Measurements from ENCODE around the gene MEGF8.

The MEGF8 gene

DNA sequence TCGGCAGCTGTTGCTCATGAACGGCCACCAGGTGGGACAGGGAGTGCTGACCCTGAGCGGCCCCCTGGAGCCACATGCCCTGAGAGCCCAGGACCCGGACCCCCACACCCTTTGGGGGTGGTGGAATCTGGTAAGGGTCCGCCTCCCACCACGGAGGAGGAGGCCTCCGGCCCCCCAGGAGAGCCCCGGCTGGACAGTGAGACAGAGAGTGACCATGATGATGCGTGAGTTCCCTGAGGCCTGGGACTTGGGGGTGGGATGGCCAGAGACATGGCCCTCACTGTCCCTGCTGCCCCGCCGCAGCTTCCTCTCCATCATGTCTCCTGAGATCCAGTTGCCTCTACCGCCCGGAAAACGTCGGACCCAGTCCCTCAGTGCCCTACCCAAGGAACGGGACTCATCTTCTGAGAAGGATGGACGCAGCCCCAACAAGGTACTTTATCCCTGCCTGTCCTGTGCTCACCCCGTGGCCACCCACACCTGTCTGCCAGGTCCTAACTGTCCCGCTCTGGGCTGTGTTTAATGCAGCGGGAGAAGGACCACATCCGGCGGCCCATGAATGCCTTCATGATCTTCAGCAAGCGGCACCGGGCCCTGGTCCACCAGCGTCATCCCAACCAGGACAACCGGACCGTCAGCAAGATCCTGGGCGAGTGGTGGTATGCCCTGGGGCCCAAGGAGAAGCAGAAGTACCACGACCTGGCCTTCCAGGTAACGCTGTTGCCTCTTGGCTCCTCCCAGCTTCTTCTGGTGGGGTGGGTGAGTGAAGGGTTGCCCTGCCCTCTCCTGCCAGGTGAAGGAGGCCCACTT, 38.2 kb upstream of the MEGF8 start:
- DNase-seq, result no peak

DNA sequence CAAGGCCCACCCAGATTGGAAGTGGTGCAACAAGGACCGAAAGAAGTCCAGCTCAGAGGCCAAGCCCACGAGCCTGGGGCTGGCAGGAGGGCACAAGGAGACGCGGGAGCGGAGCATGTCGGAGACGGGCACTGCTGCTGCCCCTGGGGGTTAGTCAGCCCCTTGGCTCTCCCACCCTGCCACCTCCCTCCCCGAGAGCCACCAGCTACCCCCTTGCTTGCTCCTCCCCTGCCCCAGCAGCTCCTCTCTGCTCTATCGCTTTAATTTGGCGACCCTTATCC, 37.7 kb upstream of the MEGF8 start:
- DNase-seq, result no peak

DNA sequence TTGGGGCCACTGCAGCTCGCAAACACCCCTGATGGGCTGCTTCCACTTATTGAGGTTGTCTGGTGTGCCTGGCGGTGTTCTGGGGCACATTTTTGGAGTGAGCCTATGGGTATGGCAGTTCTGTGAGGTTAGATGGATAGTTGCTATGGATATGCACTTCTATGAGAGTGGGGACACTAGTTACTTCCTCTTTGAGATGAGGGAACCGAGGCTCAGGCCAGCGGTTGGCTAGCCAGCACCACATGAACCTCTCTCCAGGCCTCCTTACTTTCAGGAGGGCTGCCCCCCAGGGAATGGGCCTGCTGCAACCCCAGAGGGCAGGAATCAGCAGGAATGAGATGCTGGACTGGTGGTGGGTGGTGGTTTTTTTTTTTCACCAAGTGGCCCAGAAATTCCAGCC, 37.0 kb upstream of the MEGF8 start:
- DNase-seq, result no peak

DNA sequence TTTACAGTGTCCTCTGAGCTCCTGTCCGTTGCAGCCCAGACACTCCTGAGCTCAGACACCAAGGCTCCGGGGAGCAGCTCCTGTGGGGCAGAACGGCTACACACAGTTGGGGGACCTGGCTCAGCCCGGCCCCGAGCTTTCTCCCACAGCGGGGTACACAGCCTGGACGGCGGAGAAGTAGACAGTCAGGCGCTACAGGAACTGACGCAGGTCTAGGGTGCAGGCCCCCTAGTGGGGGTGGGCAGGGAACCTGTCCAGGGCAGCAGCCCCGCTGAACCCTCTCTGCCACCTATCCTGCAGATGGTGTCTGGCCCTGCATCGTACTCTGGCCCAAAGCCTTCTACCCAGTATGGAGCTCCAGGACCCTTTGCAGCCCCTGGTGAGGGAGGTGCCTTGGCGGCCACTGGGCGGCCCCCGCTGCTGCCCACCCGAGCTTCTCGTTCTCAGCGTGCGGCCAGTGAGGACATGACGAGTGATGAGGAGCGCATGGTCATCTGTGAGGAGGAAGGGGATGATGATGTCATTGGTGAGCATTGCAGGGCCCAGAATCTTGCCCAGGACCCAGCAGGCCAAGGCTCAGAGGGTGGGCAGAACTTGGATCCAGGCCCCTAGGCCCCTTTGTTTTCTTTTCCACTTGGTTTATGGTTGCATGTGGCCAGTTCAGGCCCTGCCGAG, 36.4 kb upstream of the MEGF8 start:
- DNase-seq, result no peak

DNA sequence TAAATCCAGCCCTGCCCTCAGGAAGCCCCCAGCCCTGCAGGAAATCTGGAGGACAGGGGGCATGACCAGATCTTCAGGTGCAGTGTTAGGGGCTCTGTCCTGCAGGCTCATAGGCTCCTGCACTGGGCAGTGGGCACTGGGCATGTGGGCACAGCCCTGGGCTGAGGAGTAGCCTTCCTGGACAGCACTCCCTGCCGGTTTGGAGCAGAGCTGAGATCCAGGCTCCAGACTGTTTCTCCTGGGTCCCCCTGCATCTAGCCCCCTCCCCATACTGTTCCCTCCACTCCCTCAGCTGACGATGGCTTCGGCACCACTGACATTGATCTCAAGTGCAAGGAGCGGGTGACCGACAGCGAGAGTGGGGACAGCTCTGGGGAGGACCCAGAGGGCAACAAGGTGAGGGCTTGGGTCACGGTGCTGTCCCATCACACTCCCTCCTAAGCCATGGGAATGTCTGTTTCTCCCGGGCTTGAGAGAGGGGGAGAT, 35.8 kb upstream of the MEGF8 start:
- no peak for DNase-seq

DNA sequence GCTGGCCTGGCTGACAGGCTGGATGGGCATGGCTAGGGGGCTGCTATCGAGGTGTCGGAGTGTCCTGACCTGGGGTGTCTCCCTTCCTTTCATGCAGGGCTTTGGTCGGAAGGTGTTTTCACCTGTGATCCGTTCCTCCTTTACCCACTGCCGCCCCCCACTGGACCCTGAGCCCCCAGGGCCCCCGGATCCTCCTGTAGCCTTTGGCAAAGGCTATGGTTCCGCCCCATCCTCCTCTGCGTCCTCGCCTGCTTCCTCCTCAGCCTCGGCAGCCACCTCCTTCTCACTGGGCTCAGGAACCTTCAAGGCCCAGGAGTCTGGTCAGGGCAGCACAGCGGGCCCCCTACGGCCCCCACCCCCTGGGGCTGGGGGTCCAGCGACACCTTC, 35.3 kb upstream of the MEGF8 start:
- no peak for DNase-seq

DNA sequence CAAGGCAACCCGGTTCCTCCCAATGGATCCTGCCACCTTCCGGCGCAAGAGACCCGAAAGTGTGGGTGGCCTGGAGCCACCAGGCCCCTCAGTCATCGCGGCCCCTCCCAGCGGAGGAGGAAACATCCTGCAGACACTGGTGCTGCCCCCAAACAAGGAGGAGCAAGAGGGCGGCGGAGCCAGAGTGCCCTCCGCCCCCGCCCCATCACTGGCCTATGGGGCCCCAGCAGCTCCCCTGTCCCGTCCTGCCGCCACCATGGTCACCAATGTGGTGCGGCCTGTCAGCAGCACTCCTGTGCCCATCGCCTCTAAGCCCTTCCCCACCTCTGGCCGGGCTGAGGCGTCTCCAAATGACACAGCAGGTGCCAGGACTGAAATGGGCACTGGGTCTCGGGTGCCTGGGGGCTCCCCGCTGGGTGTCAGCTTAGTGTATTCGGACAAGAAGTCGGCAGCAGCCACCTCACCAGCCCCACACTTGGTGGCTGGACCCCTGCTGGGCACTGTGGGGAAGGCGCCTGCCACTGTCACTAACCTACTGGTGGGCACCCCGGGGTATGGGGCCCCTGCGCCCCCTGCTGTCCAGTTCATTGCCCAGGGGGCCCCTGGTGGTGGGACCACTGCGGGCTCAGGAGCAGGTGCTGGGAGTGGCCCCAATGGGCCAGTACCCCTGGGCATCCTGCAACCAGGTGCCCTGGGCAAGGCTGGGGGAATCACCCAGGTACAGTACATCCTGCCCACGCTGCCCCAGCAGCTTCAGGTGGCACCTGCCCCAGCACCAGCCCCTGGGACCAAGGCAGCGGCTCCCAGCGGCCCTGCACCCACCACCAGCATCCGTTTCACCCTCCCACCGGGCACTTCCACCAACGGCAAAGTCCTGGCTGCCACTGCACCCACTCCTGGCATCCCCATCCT, 34.7 kb upstream of the MEGF8 start:
- peak in 1 of 2 donors; percentile 74 for DNase-seq

DNA sequence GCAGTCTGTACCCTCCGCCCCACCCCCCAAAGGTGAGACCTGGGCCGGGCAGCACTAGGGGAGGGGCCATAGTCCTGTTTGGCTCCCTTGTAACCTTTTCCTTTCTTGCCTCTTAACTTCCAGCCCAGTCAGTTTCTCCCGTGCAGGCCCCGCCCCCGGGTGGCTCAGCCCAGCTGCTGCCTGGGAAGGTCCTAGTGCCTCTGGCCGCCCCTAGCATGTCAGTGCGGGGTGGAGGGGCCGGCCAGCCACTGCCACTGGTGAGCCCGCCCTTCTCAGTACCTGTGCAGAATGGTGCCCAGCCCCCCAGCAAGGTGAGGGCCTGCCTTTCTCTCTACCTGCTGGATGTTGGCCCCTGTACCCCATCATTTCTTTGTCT, 34.0 kb upstream of the MEGF8 start:
- DNase-seq, result no peak

DNA sequence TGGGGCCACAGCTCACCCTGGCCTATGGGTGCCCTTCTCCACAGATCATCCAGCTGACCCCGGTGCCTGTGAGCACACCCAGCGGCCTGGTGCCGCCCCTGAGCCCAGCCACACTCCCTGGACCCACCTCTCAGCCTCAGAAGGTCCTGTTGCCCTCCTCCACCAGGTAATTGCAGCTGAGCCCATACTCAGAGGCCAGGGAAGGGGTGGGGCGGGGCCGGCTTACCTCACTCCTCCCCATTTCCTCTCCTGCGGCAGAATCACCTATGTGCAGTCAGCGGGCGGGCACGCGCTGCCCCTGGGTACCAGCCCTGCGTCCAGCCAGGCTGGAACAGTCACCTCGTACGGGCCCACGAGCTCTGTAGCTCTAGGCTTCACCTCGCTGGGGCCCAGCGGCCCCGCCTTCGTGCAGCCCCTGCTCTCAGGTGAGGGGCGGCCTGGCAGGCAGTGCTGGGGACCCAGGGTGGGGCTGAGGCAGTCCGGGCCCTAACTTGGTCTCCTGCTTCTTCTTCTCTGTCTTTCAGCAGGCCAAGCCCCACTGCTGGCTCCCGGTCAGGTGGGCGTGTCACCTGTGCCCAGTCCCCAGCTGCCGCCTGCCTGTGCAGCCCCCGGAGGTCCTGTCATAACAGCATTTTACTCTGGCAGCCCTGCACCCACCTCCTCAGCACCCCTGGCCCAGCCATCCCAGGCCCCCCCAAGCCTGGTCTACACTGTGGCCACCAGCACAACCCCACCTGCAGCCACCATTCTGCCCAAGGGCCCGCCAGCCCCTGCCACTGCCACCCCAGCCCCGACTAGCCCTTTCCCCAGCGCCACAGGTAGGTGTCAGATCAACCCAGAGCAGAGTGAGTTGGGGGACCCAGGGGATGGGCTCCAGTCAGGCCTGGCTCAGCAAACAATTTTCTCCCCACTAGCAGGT, 33.1 kb upstream of the MEGF8 start:
- DNase-seq, result no peak

DNA sequence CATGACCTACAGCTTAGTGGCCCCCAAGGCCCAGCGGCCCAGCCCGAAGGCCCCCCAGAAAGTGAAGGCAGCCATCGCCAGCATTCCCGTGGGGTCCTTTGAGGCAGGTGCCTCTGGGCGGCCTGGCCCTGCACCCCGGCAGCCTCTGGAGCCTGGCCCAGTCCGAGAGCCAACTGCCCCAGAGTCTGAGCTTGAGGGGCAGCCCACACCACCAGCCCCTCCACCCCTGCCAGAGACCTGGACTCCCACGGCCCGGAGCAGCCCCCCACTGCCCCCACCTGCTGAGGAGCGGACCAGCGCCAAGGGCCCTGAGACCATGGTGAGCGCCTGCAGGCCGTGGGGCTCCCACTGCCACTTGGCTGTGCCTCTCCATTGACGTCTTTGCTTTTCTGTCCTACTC, 32.5 kb upstream of the MEGF8 start:
- DNase-seq, result no peak

DNA sequence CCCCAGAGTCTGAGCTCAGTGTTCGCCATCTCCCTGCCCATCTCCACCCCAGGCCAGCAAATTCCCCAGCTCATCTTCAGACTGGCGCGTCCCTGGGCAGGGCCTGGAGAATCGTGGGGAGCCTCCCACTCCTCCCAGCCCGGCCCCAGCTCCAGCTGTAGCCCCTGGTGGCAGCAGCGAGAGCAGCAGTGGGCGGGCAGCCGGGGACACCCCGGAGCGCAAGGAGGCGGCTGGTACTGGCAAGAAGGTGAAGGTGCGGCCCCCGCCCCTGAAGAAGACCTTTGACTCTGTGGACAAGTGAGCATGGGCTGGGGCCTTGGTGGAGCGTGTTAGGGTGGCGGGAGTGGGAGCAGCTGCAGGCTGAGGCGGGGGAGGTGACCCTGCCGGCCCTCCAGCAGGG, 31.9 kb upstream of the MEGF8 start:
- no peak for DNase-seq

DNA sequence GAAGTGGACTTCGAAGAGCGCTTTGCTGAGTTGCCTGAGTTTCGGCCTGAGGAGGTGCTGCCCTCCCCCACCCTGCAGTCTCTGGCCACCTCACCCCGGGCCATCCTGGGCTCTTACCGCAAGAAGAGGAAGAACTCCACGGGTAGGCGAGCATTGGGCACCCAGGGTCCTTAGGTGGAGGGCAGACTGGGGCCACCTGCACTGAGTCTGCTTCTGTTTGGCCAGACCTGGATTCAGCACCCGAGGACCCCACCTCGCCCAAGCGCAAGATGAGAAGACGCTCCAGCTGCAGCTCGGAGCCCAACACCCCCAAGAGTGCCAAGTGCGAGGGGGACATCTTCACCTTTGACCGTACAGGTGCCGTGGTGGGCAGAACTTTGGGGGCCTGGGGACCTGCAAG, 31.5 kb upstream of the MEGF8 start:
- DNase-seq, result no peak

DNA sequence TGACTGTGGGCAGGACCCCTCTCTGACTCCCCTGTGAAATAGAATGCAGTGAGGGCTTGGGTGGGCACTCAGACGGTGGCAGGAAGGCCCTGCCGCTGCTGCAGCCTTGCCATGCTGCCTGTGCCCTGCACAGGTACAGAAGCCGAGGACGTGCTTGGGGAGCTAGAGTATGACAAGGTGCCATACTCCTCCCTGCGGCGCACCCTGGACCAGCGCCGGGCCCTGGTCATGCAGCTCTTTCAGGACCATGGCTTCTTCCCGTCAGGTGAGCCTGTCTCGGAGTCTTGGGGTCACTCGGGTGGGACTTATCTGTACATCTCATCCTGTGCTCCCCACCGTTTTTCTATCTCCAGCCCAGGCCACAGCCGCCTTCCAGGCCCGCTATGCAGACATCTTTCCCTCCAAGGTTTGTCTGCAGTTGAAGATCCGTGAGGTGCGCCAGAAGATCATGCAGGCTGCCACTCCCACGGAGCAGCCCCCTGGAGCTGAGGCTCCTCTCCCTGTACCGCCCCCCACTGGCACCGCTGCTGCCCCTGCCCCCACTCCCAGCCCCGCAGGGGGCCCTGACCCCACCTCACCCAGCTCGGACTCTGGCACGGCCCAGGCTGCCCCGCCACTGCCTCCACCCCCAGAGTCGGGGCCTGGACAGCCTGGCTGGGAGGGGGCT, 30.8 kb upstream of the MEGF8 start:
- DNase-seq, result no peak

DNA sequence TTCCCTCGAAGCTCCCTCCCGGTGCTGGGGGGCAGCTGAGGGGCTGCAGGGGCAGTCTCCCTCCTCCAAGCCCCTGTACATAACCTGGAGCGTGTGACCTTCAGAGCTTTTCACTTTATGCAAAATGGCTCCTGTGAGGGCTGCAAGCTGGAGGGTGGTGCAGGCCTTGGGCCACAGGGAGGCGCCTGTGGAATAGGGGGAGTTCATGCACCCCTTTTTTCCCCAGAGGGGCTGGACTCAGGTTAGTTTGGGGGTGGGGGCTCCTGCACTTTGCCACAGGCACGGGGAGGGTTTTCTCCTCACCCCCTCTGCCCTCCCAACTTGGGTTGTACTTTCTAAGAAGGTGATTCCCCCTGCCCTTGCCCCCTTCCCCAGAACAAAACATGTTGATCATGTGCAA, 30.1 kb upstream of the MEGF8 start:
- no peak for DNase-seq

DNA sequence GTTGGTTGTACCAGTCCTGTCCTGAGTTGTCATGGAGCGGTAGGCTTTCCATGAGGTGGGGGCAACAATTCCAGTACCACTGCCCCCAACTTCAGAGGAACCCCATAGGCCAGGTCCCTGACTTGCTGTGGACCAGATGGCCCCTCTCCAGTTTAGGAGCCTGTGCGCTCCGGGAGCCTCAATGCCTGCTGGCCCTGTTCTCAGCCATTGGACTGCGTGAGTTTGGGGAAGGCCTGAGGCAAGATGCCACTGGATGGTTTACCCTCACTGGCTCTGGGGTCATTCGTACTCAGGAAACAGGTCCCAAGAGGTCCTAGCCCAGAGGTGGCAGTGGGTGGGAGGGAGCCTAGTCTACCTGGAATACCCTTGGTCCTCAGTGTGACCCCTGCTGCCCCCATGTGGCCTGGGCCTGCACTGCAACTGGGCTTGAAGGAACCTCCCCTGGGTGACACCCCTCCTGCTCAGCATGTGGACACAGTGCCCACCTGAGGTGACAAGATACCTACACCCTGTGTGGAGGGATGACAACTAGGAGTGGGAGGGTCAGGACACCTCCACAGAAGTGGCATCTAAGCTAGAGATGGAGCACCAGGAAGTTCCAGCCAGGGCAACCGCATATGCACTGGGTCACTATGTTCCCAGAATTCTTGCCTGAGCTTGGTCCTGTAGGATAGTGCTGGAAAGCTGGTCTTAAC, 29.5 kb upstream of the MEGF8 start:
- DNase-seq, result peak; percentile 44 to 45

DNA sequence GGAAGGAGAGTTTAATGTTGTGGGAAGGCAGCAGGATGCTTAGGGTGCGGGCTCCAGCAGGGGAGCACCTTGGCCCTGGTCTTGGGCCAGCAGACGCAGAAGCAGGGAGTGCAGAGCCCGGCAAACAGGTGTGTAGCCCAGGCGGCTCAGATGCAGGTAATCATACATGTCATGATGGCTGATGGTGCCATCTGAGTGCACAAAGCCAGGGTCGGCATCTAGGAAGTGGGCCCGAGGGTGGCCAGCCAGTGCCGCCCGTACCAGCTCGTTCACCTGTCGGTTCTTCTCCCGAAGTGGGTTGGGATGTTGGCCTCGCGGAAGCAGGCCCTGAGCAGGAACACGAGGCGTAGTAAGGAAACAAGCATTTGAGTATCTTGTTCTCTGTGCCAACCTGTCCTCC, 28.4 kb upstream of the MEGF8 start:
- no peak for DNase-seq

DNA sequence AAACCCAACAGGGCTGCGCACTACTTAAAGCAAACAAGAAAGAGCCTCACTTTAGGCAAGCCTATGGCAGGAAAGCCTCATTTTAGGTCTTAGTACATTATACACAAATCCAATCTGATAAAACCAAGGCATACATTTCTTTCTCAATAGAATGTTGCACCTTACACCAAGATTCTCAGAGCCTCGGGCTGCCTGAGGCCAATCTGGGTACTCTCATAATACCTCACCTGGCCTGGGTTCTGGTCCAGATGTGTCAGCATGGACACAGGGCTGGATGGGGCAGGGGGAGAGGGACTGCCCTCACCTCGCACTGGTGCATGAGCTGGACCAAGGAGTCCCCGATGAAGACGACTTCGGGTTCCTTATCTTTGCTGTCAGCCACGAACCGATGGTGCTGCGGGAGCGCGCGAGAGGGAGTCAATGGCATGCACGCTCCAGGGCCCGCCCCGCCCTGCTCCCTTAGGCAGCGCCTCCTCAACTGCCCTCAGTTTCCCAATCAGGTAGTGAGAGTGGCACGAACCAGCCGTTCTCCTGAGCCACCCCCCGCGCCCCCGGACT, 23.7 kb upstream of the MEGF8 start, which contains the start of gene PRR19:
Gene PRR19 (plus strand): TSS at position 487 of the 558 bp plus-strand sequence. CDS start 7,453 bp downstream, outside the sequence.
- no peak for DNase-seq

DNA sequence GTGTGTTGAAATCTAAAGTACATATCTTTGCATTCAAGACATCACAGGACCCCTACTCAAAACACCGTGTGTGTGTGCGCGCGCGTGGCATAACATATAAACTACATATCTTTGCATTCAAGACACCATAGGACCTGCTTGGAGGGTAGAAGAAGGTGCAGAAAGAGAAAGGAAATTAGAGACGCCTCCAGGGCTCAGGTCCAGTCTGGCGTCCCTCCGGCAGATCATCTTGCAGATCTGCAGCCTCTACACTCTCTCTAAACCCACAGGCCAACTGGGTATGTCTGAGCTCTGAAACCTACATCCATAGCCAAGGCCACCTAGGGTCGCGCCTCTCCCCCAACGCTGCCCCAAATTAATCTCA, 22.4 kb upstream of the MEGF8 start:
- no peak for DNase-seq

DNA sequence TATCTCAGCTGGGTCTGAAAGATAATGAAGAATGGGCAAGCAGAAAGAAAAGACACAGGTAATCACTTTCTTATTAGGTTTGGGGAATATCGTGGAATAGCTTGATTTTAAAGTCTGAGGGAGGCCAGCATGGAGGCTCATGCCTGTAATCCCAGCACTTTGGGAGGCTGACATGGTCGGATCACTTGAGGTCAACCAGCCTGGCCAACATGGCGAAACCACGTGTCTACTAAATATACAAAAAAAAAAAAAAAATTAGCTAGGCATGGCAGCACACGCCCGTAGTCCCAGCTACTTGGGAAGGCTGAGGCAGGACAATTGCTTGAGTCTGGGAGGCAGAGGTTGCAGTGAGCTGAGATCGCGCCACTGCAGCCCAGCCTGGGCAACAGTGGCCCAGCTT, 21.6 kb upstream of the MEGF8 start:
- DNase-seq, result no peak

DNA sequence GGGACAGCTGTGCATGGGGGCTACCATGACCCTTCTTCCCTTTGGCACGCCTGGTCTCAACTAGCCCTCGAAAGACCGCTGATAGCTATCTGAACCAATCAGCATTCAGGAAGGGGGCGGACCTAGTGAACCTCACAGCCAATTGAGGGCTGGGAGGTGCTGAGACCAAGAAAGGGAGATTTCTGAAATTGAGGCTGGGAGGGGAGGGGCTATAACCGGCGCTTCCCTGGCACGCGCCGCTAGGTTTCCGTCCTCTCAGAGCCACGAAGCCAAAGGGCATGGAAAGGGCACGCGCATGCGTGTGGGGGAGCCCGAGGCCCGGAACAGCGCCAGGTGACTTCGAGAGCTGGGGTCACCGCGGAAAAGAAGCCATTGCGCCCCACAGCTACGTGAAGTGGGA, 18.8 kb upstream of the MEGF8 start:
- no peak for DNase-seq

DNA sequence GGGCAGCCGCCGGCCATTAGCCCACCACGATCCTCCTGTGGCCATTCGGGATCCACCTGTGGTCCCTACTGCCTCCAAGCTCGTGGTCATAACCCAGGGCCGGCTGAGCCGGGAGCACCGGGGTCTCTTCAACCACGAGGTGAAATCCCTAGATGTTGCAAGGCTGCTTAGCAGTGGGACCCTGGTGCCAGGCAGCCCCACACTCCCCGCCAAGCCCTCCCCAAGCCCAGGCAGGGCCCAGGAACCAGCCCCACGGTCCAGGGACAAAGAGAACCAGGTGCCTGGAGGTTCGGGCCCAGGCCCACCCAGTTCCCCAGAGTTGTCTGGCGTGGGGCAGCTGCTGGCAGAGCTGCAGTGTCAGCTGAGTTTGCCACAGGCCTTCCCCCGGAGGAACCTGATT, 15.7 kb upstream of the MEGF8 start:
- no peak for DNase-seq
